Chondrocyte (in vitro differentiated cells): ENCODE measurements around the gene C1QTNF8. TPM values are rescaled to one million over a fixed set of nuclear protein-coding genes. Genes with fewer than 3 reads are reported as not detected.

ENCODE experiments used
- DNase-seq: peaks from one replicate; pipeline ENCODE4 v3.0.0; 2021; ENCODE audit warnings: mixed read lengths, low spot score
- H3K27ac Mint-ChIP-seq: one replicate; pipeline ENCODE4 v1.8.0; 2021; ENCODE audit warnings: mild to moderate bottlenecking, moderate library complexity, mixed read lengths; ENCODE audit not compliant: unreplicated experiment
- H3K27me3 Mint-ChIP-seq: 2 replicates; pipeline ENCODE4 v1.8.0; 2021; ENCODE audit warnings: low read depth, mixed read lengths
- H3K36me3 Mint-ChIP-seq: 2 replicates; pipeline ENCODE4 v1.8.0; 2021; ENCODE audit warnings: low read depth, mixed read lengths
- H3K4me1 Mint-ChIP-seq: 2 replicates; pipeline ENCODE4 v1.8.0; 2021; ENCODE audit warnings: low read depth, mild to moderate bottlenecking, mixed read lengths
- H3K4me3 Mint-ChIP-seq: one replicate; pipeline ENCODE4 v1.8.0; 2021; ENCODE audit warnings: mild to moderate bottlenecking, moderate library complexity, mixed read lengths; ENCODE audit not compliant: unreplicated experiment
- H3K9me3 Mint-ChIP-seq: 2 replicates; pipeline ENCODE4 v1.8.0; 2021; ENCODE audit warnings: low read depth, mixed read lengths
- total RNA-seq: library from RNA; stranded (reverse); gene quantifications from 3 replicates; pipeline ENCODE4 v1.2.1, GENCODE V29; 2021
- TF ChIP-seq, protein P1 (sequence below): fragments of 200-600 bp; sonication (generic); IDR thresholded peaks from 2 replicates; pipeline ENCODE4 v1.5.0; 2021; ENCODE audit warnings: antibody characterized with exemption, mild to moderate bottlenecking, moderate library complexity

Gene C1QTNF8
- total RNA-seq, 1 donor from 2014 or later, result not detected

GRCh38 chr16:1045993-1046911, 49.8 kb downstream of the C1QTNF8 start:
- H3K4me1 Mint-ChIP-seq, result no peaks in the 10 kb centered on the region
- no peak overlapping the region for H3K4me3 Mint-ChIP-seq
- TF ChIP-seq, protein P1, sequence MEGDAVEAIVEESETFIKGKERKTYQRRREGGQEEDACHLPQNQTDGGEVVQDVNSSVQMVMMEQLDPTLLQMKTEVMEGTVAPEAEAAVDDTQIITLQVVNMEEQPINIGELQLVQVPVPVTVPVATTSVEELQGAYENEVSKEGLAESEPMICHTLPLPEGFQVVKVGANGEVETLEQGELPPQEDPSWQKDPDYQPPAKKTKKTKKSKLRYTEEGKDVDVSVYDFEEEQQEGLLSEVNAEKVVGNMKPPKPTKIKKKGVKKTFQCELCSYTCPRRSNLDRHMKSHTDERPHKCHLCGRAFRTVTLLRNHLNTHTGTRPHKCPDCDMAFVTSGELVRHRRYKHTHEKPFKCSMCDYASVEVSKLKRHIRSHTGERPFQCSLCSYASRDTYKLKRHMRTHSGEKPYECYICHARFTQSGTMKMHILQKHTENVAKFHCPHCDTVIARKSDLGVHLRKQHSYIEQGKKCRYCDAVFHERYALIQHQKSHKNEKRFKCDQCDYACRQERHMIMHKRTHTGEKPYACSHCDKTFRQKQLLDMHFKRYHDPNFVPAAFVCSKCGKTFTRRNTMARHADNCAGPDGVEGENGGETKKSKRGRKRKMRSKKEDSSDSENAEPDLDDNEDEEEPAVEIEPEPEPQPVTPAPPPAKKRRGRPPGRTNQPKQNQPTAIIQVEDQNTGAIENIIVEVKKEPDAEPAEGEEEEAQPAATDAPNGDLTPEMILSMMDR, result no peak
- peaks cover 2% of the 10 kb centered on the region for H3K36me3 Mint-ChIP-seq
- DNase-seq, result no peak
- no peak overlapping the region for H3K27ac Mint-ChIP-seq
- H3K9me3 Mint-ChIP-seq, result peaks cover 10% of the 10 kb centered on the region
- H3K27me3 Mint-ChIP-seq, result no peaks in the 10 kb centered on the region

- Mint-ChIP-seq H3K27me3 (no peaks in the 10 kb centered on the region), H3K36me3 (peaks cover 2% of the 10 kb centered on the region), H3K9me3 (peaks cover 10% of the 10 kb centered on the region), H3K4me1 (no peaks in the 10 kb centered on the region), H3K27ac (no peak overlapping the region), H3K4me3 (no peak overlapping the region)
- TF ChIP-seq, protein P1, result no peak
- DNase-seq, result no peak
Measured at GRCh38 chr16:1045310-1045992, 50.6 kb downstream of the C1QTNF8 start.

DNA sequence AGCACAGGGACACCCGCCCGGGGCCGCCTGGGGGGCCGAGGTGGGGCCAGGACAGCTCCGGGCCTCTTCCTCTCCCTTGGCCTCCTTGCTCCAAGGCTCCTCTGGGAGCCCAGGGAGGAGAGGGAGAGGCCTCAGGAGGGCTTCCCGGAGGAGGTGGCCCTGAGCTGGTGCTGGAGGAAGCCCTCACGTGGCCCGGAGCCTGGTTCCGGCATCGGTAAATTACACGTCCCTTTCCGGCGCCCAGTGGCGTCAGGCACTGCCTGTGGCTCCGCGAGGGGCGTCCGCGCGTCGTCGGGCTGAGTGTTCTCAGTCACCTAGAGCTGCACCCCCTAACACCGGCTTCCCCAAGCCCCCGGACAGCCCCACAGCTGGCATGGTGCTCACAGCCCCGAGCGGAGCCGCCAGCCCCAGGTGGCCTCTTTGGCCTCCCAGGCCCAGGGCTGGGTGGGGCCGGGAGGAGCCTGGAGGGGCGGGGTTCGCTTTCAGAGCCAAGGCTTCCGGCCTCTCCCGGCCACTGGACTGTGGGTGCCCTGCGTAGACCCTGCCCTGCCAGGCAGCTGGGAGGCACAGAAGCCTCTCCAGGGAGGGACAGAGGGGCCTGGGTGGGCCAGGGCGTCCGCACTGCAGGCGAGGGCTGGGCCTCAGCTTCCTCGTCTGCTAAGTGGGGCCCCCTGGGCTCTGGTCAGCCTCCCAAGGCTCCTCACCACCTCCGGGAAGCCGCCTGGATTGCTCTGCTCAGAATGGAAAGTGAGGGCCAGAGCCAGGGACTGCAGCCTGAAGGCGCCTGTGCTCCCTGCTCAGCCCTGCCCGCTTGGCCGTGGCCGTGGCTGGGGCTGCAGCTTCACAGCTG, 51.4 kb downstream of the C1QTNF8 start:
- no peaks in the 10 kb centered on the region for H3K4me1 Mint-ChIP-seq
- H3K27me3 Mint-ChIP-seq, result no peaks in the 10 kb centered on the region
- DNase-seq, result no peak
- no peak overlapping the region for H3K4me3 Mint-ChIP-seq
- peaks cover 2% of the 10 kb centered on the region for H3K36me3 Mint-ChIP-seq
- peaks cover 10% of the 10 kb centered on the region for H3K9me3 Mint-ChIP-seq
- no peak overlapping the region for H3K27ac Mint-ChIP-seq
- TF ChIP-seq, protein P1, result no peak

- Mint-ChIP-seq H3K9me3 (peaks cover 10% of the 10 kb centered on the region), H3K4me3 (no peak overlapping the region), H3K27ac (no peak overlapping the region), H3K27me3 (no peaks in the 10 kb centered on the region), H3K36me3 (peaks cover 2% of the 10 kb centered on the region), H3K4me1 (no peaks in the 10 kb centered on the region)
- TF ChIP-seq, protein P1, result no peak
- no peak for DNase-seq
Measured at GRCh38 chr16:1043881-1044451, 52.1 kb downstream of the C1QTNF8 start.
